Prostate gland (tissue), 2 donors: Measurements from ENCODE around the gene LIPH.
A peak's percentile ranks its signal among the peaks of the same experiment; 100 is the strongest.

Experiments
- CTCF ChIP-seq, 4 experiments: fragments of 200-600 bp in 2 of 4; fragments of 450-650 bp in 2 of 4; sonication (generic) in 2 of 4; IDR thresholded peaks; 1 replicate in 3 of 4; 2 replicates in 1 of 4; pipeline ENCODE4 v1.5.1; 2016 to 2019; ENCODE audit warnings: antibody characterized with exemption in 4 of 4, mild to moderate bottlenecking in 2 of 4, moderate library complexity in 2 of 4
- POLR2A ChIP-seq: fragments of 450-650 bp; IDR thresholded peaks from one replicate; pipeline ENCODE4 v1.6.1; 2016; ENCODE audit warnings: antibody characterized with exemption, mild to moderate bottlenecking

- TF ChIP-seq CTCF (IDR thresholded peaks at IDR 0.05) = no peak
- TF ChIP-seq POLR2A = peak; percentile 21
Observed at GRCh38 chr3:185561374-185561943, 9.1 kb upstream of the LIPH start.
